HepG2 (cell line): ENCODE measurements around the gene ARHGAP12. TPM values are rescaled to one million over a fixed set of nuclear protein-coding genes. Genes with fewer than 3 reads are reported as not detected.

Experiments
- AGO2 ChIP-seq: fragments of 200-400 bp; formaldehyde crosslinking; optimal IDR thresholded peaks from 2 replicates; pipeline ENCODE3; 2017; ENCODE audit warnings: mild to moderate bottlenecking, low read depth, low read length, moderate library complexity
- BRCA1 ChIP-seq: sonication (generic); formaldehyde crosslinking; IDR thresholded peaks from 2 replicates; pipeline ENCODE4 v1.4.0; 2020; ENCODE audit warnings: missing genetic modification reagents
- CBX1 ChIP-seq: IDR thresholded peaks from one replicate; pipeline ENCODE4 v1.6.1; 2016; ENCODE audit warnings: antibody characterized with exemption, low read depth
- CHCHD3 ChIP-seq: sonication (generic); formaldehyde crosslinking; IDR thresholded peaks from 2 replicates; pipeline ENCODE4 v1.8.0; 2022; ENCODE audit warnings: mild to moderate bottlenecking, missing genetic modification reagents, moderate library complexity
- ESRRA ChIP-seq: sonication (generic); formaldehyde crosslinking; IDR thresholded peaks from 2 replicates; pipeline ENCODE4 v1.5.1; 2020; ENCODE audit warnings: mild to moderate bottlenecking, low read depth, missing genetic modification reagents
- FOXK1 ChIP-seq: sonication (generic); formaldehyde crosslinking; IDR thresholded peaks from 2 replicates; pipeline ENCODE4 v1.4.0; 2020; ENCODE audit warnings: low read depth, missing genetic modification reagents, borderline replicate concordance
- FOXK2 ChIP-seq: fragments of 450-650 bp; IDR thresholded peaks from 2 replicates; pipeline ENCODE4 v1.6.1; 2016
- KAT7 ChIP-seq: IDR thresholded peaks from 2 replicates; pipeline ENCODE4 v1.6.1; 2018; ENCODE audit warnings: borderline replicate concordance, missing compliant biosample characterization
- POLR2A ChIP-seq, 2 experiments: IDR thresholded peaks; 2 replicates each; pipeline ENCODE4 v1.6.1; 2011; ENCODE audit warnings: low read depth in 2 of 2, low read length in 2 of 2, mild to moderate bottlenecking in 1 of 2, moderate library complexity in 1 of 2; ENCODE audit not compliant: insufficient read depth in 1 of 2
- POLR2G ChIP-seq: fragments of 200-400 bp; formaldehyde crosslinking; IDR thresholded peaks from 2 replicates; pipeline ENCODE4 v1.6.1; 2018; ENCODE audit warnings: mild to moderate bottlenecking, low read depth, low read length, moderate library complexity
- SPEN ChIP-seq: sonication (generic); formaldehyde crosslinking; IDR thresholded peaks from 2 replicates; pipeline ENCODE4 v1.5.1; 2020; ENCODE audit warnings: low read depth, mild to moderate bottlenecking, missing genetic modification reagents
- TFE3 ChIP-seq: IDR thresholded peaks from 2 replicates; pipeline ENCODE4 v1.6.1; 2016
- TP53 ChIP-seq: sonication (generic); formaldehyde crosslinking; conservative IDR thresholded peaks from 2 replicates; pipeline ENCODE4 v1.4.0; 2020; ENCODE audit warnings: missing genetic modification reagents
- ZBTB2 ChIP-seq: sonication (generic); formaldehyde crosslinking; IDR thresholded peaks from 2 replicates; pipeline ENCODE4 v1.8.0; 2022; ENCODE audit warnings: low read depth, missing genetic modification reagents
- ZNF160 ChIP-seq: sonication (generic); formaldehyde crosslinking; IDR thresholded peaks from 2 replicates; pipeline ENCODE4 v1.8.0; 2022; ENCODE audit warnings: mild to moderate bottlenecking, inconsistent platforms, missing genetic modification reagents
- ZNF407 ChIP-seq: sonication (generic); formaldehyde crosslinking; IDR thresholded peaks from one replicate; pipeline ENCODE4 v1.5.1; 2020; ENCODE audit warnings: mild to moderate bottlenecking, missing genetic modification reagents; ENCODE audit errors: not compliant biosample characterization
- ZNF614 ChIP-seq: IDR thresholded peaks from 2 replicates; pipeline ENCODE4 v1.6.1; 2018; ENCODE audit warnings: missing biosample characterization, missing genetic modification reagents, inconsistent platforms, borderline replicate concordance
- ZNF674 ChIP-seq: sonication (generic); formaldehyde crosslinking; IDR thresholded peaks from 2 replicates; pipeline ENCODE4 v1.5.0; 2020; ENCODE audit warnings: low read depth, mild to moderate bottlenecking, missing genetic modification reagents
- polyA plus RNA-seq, 8 experiments: library from polyadenylated mRNA; depleted of rRNA in 3 of 8; stranded (reverse) in 7 of 8; unstranded in 1 of 8; fragments of >200 nt; fragmentation: Illumina TruSeq in 4 of 8; extraction: Trizol in 4 of 8; gene quantifications; 2 replicates each; pipeline versions ENCODE4 v1.2.1 to v1.2.3, GENCODE V29; 2011 to 2016; ENCODE audit warnings: low read depth in 4 of 8, missing spikeins in 1 of 8, mixed read lengths in 1 of 8; ENCODE audit not compliant: insufficient read depth in 1 of 8
- total RNA-seq, 5 experiments: library from RNA; depleted of rRNA; stranded (reverse); fragments of >200 nt; fragmentation: Illumina TruSeq; extraction: Trizol; gene quantifications; 2 replicates each; pipeline ENCODE4 v1.2.3, GENCODE V29; 2016; ENCODE audit warnings: low read depth in 1 of 5
- TF ChIP-seq, protein P1 (sequence below): sonication (generic); formaldehyde crosslinking; IDR thresholded peaks from 2 replicates; pipeline ENCODE4 v1.8.1; 2023; ENCODE audit warnings: mild to moderate bottlenecking, missing genetic modification reagents, borderline replicate concordance

The ARHGAP12 gene
- total and polyA plus RNA-seq, 2 of the 13 experiments (the other 11 are each of a cell fraction or from before 2014, with no cell fraction given): 25.0 to 54.6 TPM

- TF ChIP-seq ZBTB2: peak; percentile 58
- no peak for TF ChIP-seq TP53
- TF ChIP-seq FOXK1: no peak
- peak; percentile 96 for TF ChIP-seq AGO2
- TF ChIP-seq POLR2A (IDR thresholded peaks at IDR 0.05; ENCODE audit: insufficient read depth in 1 of 2, low read depth in 2 of 2, low read length in 2 of 2): peak; percentile 78 to 81
- peak; percentile 50 for TF ChIP-seq ZNF407 (CRISPR knock-in tag)
- peak; percentile 69 for TF ChIP-seq SPEN (CRISPR knock-in tag)
- no peak for TF ChIP-seq KAT7 (CRISPR knock-in tag)
- TF ChIP-seq TFE3: peak; percentile 81
- TF ChIP-seq POLR2G: peak; percentile 62
- peak; percentile 5; the same call in 1 of the 2 replicates for TF ChIP-seq ESRRA
- TF ChIP-seq CBX1: peak; percentile 75
- no peak for TF ChIP-seq ZNF674 (CRISPR knock-in tag)
- TF ChIP-seq BRCA1 (CRISPR knock-in tag): 0 out of 2 replicates have a peak, but pooled peaks have one; percentile 41
- TF ChIP-seq CHCHD3 (CRISPR knock-in tag): peak; percentile 41; the same call in 1 of the 2 replicates
- TF ChIP-seq, protein P1, sequence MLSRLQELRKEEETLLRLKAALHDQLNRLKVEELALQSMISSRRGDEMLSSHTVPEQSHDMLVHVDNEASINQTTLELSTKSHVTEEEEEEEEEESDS (CRISPR knock-in tag): no peak
- peak; percentile 26; the same call in 1 of the 2 replicates for TF ChIP-seq ZNF160
- TF ChIP-seq FOXK2: no peak
- 0 out of 2 replicates have a peak, but pooled peaks have one; percentile 45 for TF ChIP-seq ZNF614
These were observed at the start of gene ARHGAP12 (continued) for GRCh38 chr10:31928549-31929260.
